GM23248 (cell line): ENCODE results near the gene CHD9.
"Not testable (repeated sequence)": the region's sequence is repeated elsewhere in the genome, so short reads cannot be mapped to it uniquely, and the experiment has no call there.

Source experiments
- EZH2 ChIP-seq: fragments of 200-600 bp; sonication (generic); IDR thresholded peaks from 2 replicates; pipeline ENCODE4 v1.6.1; 2018; ENCODE audit warnings: antibody characterized with exemption, mild to moderate bottlenecking; ENCODE audit not compliant: insufficient read depth, poor library complexity, severe bottlenecking
- EZH2phosphoT487 ChIP-seq: fragments of 200-600 bp; sonication (generic); IDR thresholded peaks from 2 replicates; pipeline ENCODE4 v1.6.1; 2018; ENCODE audit warnings: antibody characterized with exemption, moderate library complexity, mild to moderate bottlenecking, low read depth; ENCODE audit not compliant: insufficient read depth

DNA sequence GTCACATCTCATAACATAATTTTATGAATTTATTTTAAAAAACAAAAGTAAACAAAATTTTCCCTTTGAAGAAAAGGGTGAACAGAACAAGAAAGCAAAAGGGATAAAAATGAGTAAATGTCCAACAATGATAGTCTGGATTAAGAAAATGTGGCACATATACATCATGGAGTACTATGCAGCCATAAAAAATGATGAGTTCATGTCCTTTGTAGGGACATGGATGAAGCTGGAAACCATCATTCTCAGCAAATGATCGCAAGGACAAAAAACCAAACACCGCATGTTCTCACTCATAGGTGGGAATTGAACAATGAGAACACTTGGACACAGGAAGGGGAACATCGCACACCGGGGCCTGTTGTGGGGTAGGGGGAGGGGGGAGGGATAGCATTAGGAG is 3.5 kb upstream of the CHD9 start:
- not testable (repeated sequence) for TF ChIP-seq EZH2, EZH2phosphoT487
